Ovary (tissue), 9 donors: ENCODE data around the gene TBL2. TPM values are rescaled to one million over a fixed set of nuclear protein-coding genes. Genes with fewer than 3 reads are reported as not detected.

Source experiments
- DNase-seq, 5 donors: peaks; one replicate each; pipeline ENCODE4 v3.0.0-alpha.2; 2019 to 2020
- H3K27ac ChIP-seq, 2 donors: fragments of 200-600 bp; one replicate each; pipeline versions ENCODE4 v1.5.1 to v1.8.0; 2019 to 2022
- H3K27me3 ChIP-seq: fragments of 200-600 bp; one replicate; pipeline ENCODE4 v1.8.0; 2022
- H3K36me3 ChIP-seq: fragments of 200-600 bp; sonication (generic); one replicate; pipeline ENCODE4 v1.5.1; 2019
- H3K4me1 ChIP-seq: one replicate; pipeline ENCODE4 v1.8.1; 2013; ENCODE audit warnings: mild to moderate bottlenecking, moderate library complexity; ENCODE audit not compliant: insufficient read depth
- H3K4me3 ChIP-seq: fragments of 200-600 bp; sonication (generic); one replicate; pipeline ENCODE4 v1.5.1; 2017
- H3K9me3 ChIP-seq, 2 donors: fragments of 200-600 bp in 1 of 2; sonication (generic) in 1 of 2; one replicate each; pipeline versions ENCODE4 v1.5.1 to v1.8.1; 2013 to 2019; ENCODE audit warnings: mild to moderate bottlenecking in 1 of 2, moderate library complexity in 1 of 2
- CTCF ChIP-seq, 3 donors: fragments of 450-650 bp in 2 of 3; fragments of 200-600 bp in 1 of 3; IDR thresholded peaks; one replicate each; pipeline versions ENCODE4 v1.5.1 to v1.8.0; 2016 to 2022; ENCODE audit warnings: antibody characterized with exemption in 3 of 3, mild to moderate bottlenecking in 1 of 3
- EP300 ChIP-seq: sonication (generic); formaldehyde crosslinking; IDR thresholded peaks from one replicate; pipeline ENCODE4 v1.6.1; 2017; ENCODE audit warnings: antibody characterized with exemption
- POLR2A ChIP-seq: fragments of 450-650 bp; IDR thresholded peaks from one replicate; pipeline ENCODE4 v1.6.1; 2017; ENCODE audit warnings: antibody characterized with exemption, mild to moderate bottlenecking, moderate library complexity
- WGBS, 3 donors: extraction: QIAGEN DNeasy Blood & Tissue Kit in 1 of 3; methylation state at CpG; one replicate each; pipeline versions ENCODE4 v1.1.5 to v1.1.7; 2013 to 2017; 5-methylcytosine and 5-hydroxymethylcytosine counted together
- intact Hi-C, 4 donors: fragments of 100-400 bp; cut with DNase I; formaldehyde crosslinking; loops; one replicate each; pipeline versions ENCODE4 v1.11.0 to v1.15.1; 2022 to 2023
- polyA plus RNA-seq, 2 donors: library from polyadenylated mRNA; stranded (reverse); fragments of 200-250 nt in 1 of 2; fragments of 350-450 nt in 1 of 2; fragmentation: Illumina TruSeq in 1 of 2; extraction: RNeasy Lipid Tissue Mini Kit (QIAGEN cat#74804) in 1 of 2; gene quantifications; one replicate each; pipeline ENCODE4 v1.2.3, GENCODE V29; 2013 to 2014
- total RNA-seq, 7 donors: library from RNA; depleted of rRNA in 2 of 7; stranded (reverse); fragments of >200 nt in 2 of 7; fragmentation: NEBNext Ultra II Directional in 3 of 7; extraction: Animal tissue kit (Norgen Biotek cat#: 25700) in 3 of 7; gene quantifications; one replicate each; pipeline versions ENCODE4 v1.1.0 to v1.2.4, GENCODE V29; 2016 to 2023
- donor health status: DM: no; HTN: no; CAD: no; lungs with moderate emphysema.
- donor health status: DM: no; HTN: no; CAD: no.
- donor health status: Bipolar disorder and iron deficiency.
- donor health status: DM: yes; HTN: yes; CAD: no.
- donor health status: DM: no; HTN: no; CAD: no.
- donor health status: DM: yes; HTN: yes; CAD: no.

Gene TBL2
- total and polyA plus RNA-seq, 9 donors, result 26.6 to 47.3 (median 40.7) TPM

GRCh38 chr7:73599151-73599882 lies 20.9 kb upstream of the TBL2 start:
- no peaks in the 10 kb centered on the region for H3K9me3 ChIP-seq
- 71 to 72% (median 71%) methylated on average over 13 of the region's 13 CpGs for WGBS, 3 donors
- intact Hi-C loops, result no loop called here
- H3K4me3 ChIP-seq, result no peak overlapping the region
- H3K36me3 ChIP-seq, result no peaks in the 10 kb centered on the region
- no peak overlapping the region for H3K27ac ChIP-seq
- DNase-seq, result no peak
- no peaks in the 10 kb centered on the region for H3K27me3 ChIP-seq
- TF ChIP-seq CTCF (IDR thresholded peaks at IDR 0.05), result no peak
- no peak for TF ChIP-seq POLR2A
- no peak for TF ChIP-seq EP300
- H3K4me1 ChIP-seq, result no peaks in the 10 kb centered on the region

GRCh38 chr7:73597978-73598782 lies 19.8 kb upstream of the TBL2 start:
- Histone ChIP-seq H3K9me3 (no peaks in the 10 kb centered on the region), H3K27ac (no peak overlapping the region), H3K36me3 (no peaks in the 10 kb centered on the region), H3K27me3 (no peaks in the 10 kb centered on the region), H3K4me3 (no peak overlapping the region), H3K4me1 (no peaks in the 10 kb centered on the region)
- WGBS, 3 donors, result 84 to 89% (median 85%) methylated on average over 5 of the region's 5 CpGs
- no peak for DNase-seq
- intact Hi-C loops, result no loop called here
- no peak for TF ChIP-seq EP300
- TF ChIP-seq POLR2A, result no peak
- no peak for TF ChIP-seq CTCF (IDR thresholded peaks at IDR 0.05)

GRCh38 chr7:73596191-73597065 lies 18.0 kb upstream of the TBL2 start:
- no peaks in the 10 kb centered on the region for H3K9me3 ChIP-seq
- TF ChIP-seq POLR2A (no peak), EP300 (no peak), CTCF (IDR thresholded peaks at IDR 0.05) (no peak)
- H3K4me3 ChIP-seq, result no peak overlapping the region
- WGBS, 3 donors, result 52 to 61% (median 54%) methylated on average over 37 of the region's 37 CpGs
- H3K36me3 ChIP-seq, result no peaks in the 10 kb centered on the region
- H3K27ac ChIP-seq, result no peak overlapping the region
- DNase-seq, result no peak
- no peaks in the 10 kb centered on the region for H3K4me1 ChIP-seq
- H3K27me3 ChIP-seq, result no peaks in the 10 kb centered on the region
- intact Hi-C loops, result no loop called here

- TF ChIP-seq CTCF (IDR thresholded peaks at IDR 0.05), result no peak
- WGBS, 3 donors, result 82 to 92% (median 88%) methylated on average over 9 of the region's 9 CpGs
- H3K36me3 ChIP-seq, result no peaks in the 10 kb centered on the region
- DNase-seq, result no peak
- no peaks in the 10 kb centered on the region for H3K4me1 ChIP-seq
- H3K9me3 ChIP-seq, result no peaks in the 10 kb centered on the region
- intact Hi-C loops, result no loop called here
- no peaks in the 10 kb centered on the region for H3K27me3 ChIP-seq
- H3K4me3 ChIP-seq, result no peak overlapping the region
- H3K27ac ChIP-seq, result no peak overlapping the region
These were observed 17.0 kb upstream of the TBL2 start for GRCh38 chr7:73595358-73595757.
